Measurements from ENCODE around the gene P2RX3.
A peak's percentile ranks its signal among the peaks of the same experiment; 100 is the strongest.

Gene P2RX3

GRCh38 chr11:57308426-57309060 lies 29.6 kb upstream of the P2RX3 start:
- DNase-seq, result no peak
- in situ Hi-C loops (cut with MboI; ENCODE audit: low pct_unique_long_range_greater_than_20kb, low sequenced_read_pairs), result no loop called here

GRCh38 chr11:57309106-57310059 lies 28.8 kb upstream of the P2RX3 start:
- no peak for DNase-seq
- in situ Hi-C loops (cut with MboI; ENCODE audit: low pct_unique_long_range_greater_than_20kb, low sequenced_read_pairs), result no loop called here

- no peak for DNase-seq
- in situ Hi-C loops (cut with MboI; ENCODE audit: low pct_unique_long_range_greater_than_20kb, low sequenced_read_pairs), result no loop called here
Measured at GRCh38 chr11:57310091-57310490, 28.1 kb upstream of the P2RX3 start.

GRCh38 chr11:57310630-57311086 lies 27.5 kb upstream of the P2RX3 start:
- DNase-seq, result no peak
- in situ Hi-C loops (cut with MboI; ENCODE audit: low pct_unique_long_range_greater_than_20kb, low sequenced_read_pairs), result no loop called here

- in situ Hi-C loops (cut with MboI; ENCODE audit: low pct_unique_long_range_greater_than_20kb, low sequenced_read_pairs), result no loop called here
- peak; percentile 78 for DNase-seq
Measured at GRCh38 chr11:57311109-57311936, 26.8 kb upstream of the P2RX3 start.

GRCh38 chr11:57312511-57313021 lies 25.6 kb upstream of the P2RX3 start:
- no peak for DNase-seq
- in situ Hi-C loops (cut with MboI; ENCODE audit: low pct_unique_long_range_greater_than_20kb, low sequenced_read_pairs), result no loop called here

- in situ Hi-C loops (cut with MboI; ENCODE audit: low pct_unique_long_range_greater_than_20kb, low sequenced_read_pairs), result no loop called here
- DNase-seq, result no peak
Measured at GRCh38 chr11:57313071-57313787, 24.9 kb upstream of the P2RX3 start.

GRCh38 chr11:57313788-57314135 lies 24.4 kb upstream of the P2RX3 start:
- in situ Hi-C loops (cut with MboI; ENCODE audit: low pct_unique_long_range_greater_than_20kb, low sequenced_read_pairs), result no loop called here
- no peak for DNase-seq

GRCh38 chr11:57314221-57314973 lies 23.8 kb upstream of the P2RX3 start:
- in situ Hi-C loops (cut with MboI; ENCODE audit: low pct_unique_long_range_greater_than_20kb, low sequenced_read_pairs), result no loop called here
- no peak for DNase-seq

GRCh38 chr11:57315491-57315890 lies 22.7 kb upstream of the P2RX3 start:
- DNase-seq, result peak; percentile 89
- in situ Hi-C loops (cut with MboI; ENCODE audit: low pct_unique_long_range_greater_than_20kb, low sequenced_read_pairs), result no loop called here

GRCh38 chr11:57316017-57316416 lies 22.1 kb upstream of the P2RX3 start:
- in situ Hi-C loops (cut with MboI; ENCODE audit: low pct_unique_long_range_greater_than_20kb, low sequenced_read_pairs), result no loop called here
- no peak for DNase-seq

- in situ Hi-C loops (cut with MboI; ENCODE audit: low pct_unique_long_range_greater_than_20kb, low sequenced_read_pairs), result no loop called here
- no peak for DNase-seq
Measured at GRCh38 chr11:57318178-57318577, 20.0 kb upstream of the P2RX3 start.

GRCh38 chr11:57320067-57320718 lies 18.0 kb upstream of the P2RX3 start:
- in situ Hi-C loops (cut with MboI; ENCODE audit: low pct_unique_long_range_greater_than_20kb, low sequenced_read_pairs), result no loop called here
- DNase-seq, result no peak

GRCh38 chr11:57320719-57321387 lies 17.3 kb upstream of the P2RX3 start:
- DNase-seq, result no peak
- in situ Hi-C loops (cut with MboI; ENCODE audit: low pct_unique_long_range_greater_than_20kb, low sequenced_read_pairs), result no loop called here

GRCh38 chr11:57321388-57322255 lies 16.5 kb upstream of the P2RX3 start:
- in situ Hi-C loops (cut with MboI; ENCODE audit: low pct_unique_long_range_greater_than_20kb, low sequenced_read_pairs), result no loop called here
- peak; percentile 31 for DNase-seq
